CD4-positive, alpha-beta T cell treated with Interferon gamma for 1 hour (primary cell): ENCODE measurements around the gene BET1L.
"Not testable (repeated sequence)": the region's sequence is repeated elsewhere in the genome, so short reads cannot be mapped to it uniquely, and the experiment has no call there.

Experiments used
- DNase-seq: peaks from one replicate; pipeline ENCODE4 v3.0.0-alpha.2; 2020

Gene BET1L

GRCh38 chr11:227824-228379 is 20.7 kb upstream of the BET1L start:
- DNase-seq, result no peak

- DNase-seq, result no peak
Observed at GRCh38 chr11:225734-226453, 18.7 kb upstream of the BET1L start.

- no peak for DNase-seq
Observed at GRCh38 chr11:224424-224823, 17.2 kb upstream of the BET1L start.

- DNase-seq, result no peak
Observed at GRCh38 chr11:223884-224283, 16.7 kb upstream of the BET1L start.

GRCh38 chr11:223026-223789 is 16.0 kb upstream of the BET1L start:
- DNase-seq, result no peak

GRCh38 chr11:221998-222789 is 15.0 kb upstream of the BET1L start:
- no peak for DNase-seq

- DNase-seq, result no peak
Observed at GRCh38 chr11:221539-221938, 14.3 kb upstream of the BET1L start.

- not testable (repeated sequence) for DNase-seq
Observed at GRCh38 chr11:220641-221215, 13.5 kb upstream of the BET1L start.

GRCh38 chr11:218815-219593 is 11.8 kb upstream of the BET1L start:
- DNase-seq, result no peak

- DNase-seq, result no peak
Observed at GRCh38 chr11:217704-218103, 10.5 kb upstream of the BET1L start.

- no peak for DNase-seq
Observed at GRCh38 chr11:216081-216974, 9.1 kb upstream of the BET1L start.

GRCh38 chr11:215581-216037 is 8.4 kb upstream of the BET1L start:
- no peak for DNase-seq

GRCh38 chr11:214083-214482 is 6.9 kb upstream of the BET1L start:
- no peak for DNase-seq

- no peak for DNase-seq
Observed at GRCh38 chr11:213111-213510, 5.9 kb upstream of the BET1L start.

GRCh38 chr11:212150-213100 is 5.2 kb upstream of the BET1L start:
- DNase-seq, result no peak

- DNase-seq, result no peak
Observed at GRCh38 chr11:211741-212140, 4.5 kb upstream of the BET1L start.

GRCh38 chr11:211295-211694 is 4.1 kb upstream of the BET1L start:
- no peak for DNase-seq

- no peak for DNase-seq
Observed at GRCh38 chr11:210803-211180, 3.6 kb upstream of the BET1L start.

- no peak for DNase-seq
Observed at GRCh38 chr11:210122-210802, 3.1 kb upstream of the BET1L start.
